Body of pancreas (tissue), 4 donors: ENCODE results near the gene TAB3.

Experiments
- POLR2A ChIP-seq, 3 donors: fragments of 450-650 bp; IDR thresholded peaks; one replicate each; pipeline ENCODE4 v1.6.1; 2016; ENCODE audit warnings: antibody characterized with exemption in 3 of 3, mild to moderate bottlenecking in 2 of 3
- TF ChIP-seq, protein P1 (sequence below), 7 experiments: fragments of 450-650 bp in 4 of 7; fragments of 200-600 bp in 3 of 7; sonication (generic) in 3 of 7; IDR thresholded peaks; one replicate each; pipeline ENCODE4 v1.5.1; 2016 to 2019; ENCODE audit warnings: antibody characterized with exemption in 7 of 7

DNA sequence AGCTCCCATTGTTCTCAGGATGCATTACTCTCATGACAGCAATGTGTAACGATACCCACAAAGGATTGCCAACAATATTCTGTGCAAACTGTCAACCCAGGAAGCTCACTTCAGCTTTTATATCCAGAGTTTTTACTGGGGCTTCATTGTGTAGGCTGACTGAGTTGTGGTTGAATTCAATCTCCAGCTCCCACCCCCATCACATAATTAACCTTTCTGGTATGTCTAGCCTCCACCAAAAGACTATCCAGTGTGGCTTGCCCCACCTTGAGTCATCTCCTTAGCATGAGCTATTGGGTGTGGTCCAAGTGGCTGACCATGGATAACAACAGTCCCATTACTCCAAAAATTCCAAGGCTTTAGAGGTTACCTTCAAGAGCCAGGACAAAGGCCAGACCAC is 17.7 kb upstream of the TAB3 start:
- TF ChIP-seq, protein P1, sequence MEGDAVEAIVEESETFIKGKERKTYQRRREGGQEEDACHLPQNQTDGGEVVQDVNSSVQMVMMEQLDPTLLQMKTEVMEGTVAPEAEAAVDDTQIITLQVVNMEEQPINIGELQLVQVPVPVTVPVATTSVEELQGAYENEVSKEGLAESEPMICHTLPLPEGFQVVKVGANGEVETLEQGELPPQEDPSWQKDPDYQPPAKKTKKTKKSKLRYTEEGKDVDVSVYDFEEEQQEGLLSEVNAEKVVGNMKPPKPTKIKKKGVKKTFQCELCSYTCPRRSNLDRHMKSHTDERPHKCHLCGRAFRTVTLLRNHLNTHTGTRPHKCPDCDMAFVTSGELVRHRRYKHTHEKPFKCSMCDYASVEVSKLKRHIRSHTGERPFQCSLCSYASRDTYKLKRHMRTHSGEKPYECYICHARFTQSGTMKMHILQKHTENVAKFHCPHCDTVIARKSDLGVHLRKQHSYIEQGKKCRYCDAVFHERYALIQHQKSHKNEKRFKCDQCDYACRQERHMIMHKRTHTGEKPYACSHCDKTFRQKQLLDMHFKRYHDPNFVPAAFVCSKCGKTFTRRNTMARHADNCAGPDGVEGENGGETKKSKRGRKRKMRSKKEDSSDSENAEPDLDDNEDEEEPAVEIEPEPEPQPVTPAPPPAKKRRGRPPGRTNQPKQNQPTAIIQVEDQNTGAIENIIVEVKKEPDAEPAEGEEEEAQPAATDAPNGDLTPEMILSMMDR (IDR thresholded peaks at IDR 0.05): no peak
- no peak for TF ChIP-seq POLR2A (IDR thresholded peaks at IDR 0.05)
